SK-N-MC (cell line): ENCODE data around the gene SPAG17.

ENCODE experiments used
- EZH2 ChIP-seq: fragments of 200-600 bp; sonication (generic); IDR thresholded peaks from one replicate; pipeline ENCODE4 v1.6.1; 2017; ENCODE audit warnings: antibody characterized with exemption
- FOXP2 ChIP-seq: optimal IDR thresholded peaks from 2 replicates; pipeline ENCODE3; 2011; ENCODE audit warnings: mild to moderate bottlenecking, moderate library complexity; ENCODE audit not compliant: insufficient read depth; ENCODE audit errors: extremely low read length, control extremely low read depth
- POLR2AphosphoS5 ChIP-seq: IDR thresholded peaks from 2 replicates; pipeline ENCODE4 v1.6.1; 2012; ENCODE audit warnings: mild to moderate bottlenecking, low read depth, low read length, borderline replicate concordance

DNA sequence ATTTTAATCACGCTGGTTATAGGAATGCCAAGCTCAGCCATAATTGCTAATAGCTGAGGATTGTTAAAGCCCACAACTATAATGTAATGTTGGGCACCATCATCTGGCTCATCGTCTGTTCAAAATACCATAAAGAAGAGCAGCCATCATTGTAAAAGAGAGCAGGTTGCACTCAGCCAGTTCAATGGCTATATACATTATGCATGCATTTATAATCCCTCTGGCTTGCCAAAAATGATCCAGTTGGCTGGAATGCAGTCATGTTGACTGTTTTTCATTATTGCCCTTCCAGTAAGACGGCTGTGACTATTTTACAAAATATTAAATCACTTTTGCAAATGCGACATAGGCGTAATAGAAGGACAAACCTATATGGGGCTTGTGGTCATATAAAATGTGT, 85.3 kb downstream of the SPAG17 start:
- TF ChIP-seq POLR2AphosphoS5 = no peak
- no peak for TF ChIP-seq EZH2
- TF ChIP-seq FOXP2 = no peak
